ENCODE data around the gene PSMD12. TPM values are rescaled to one million over a fixed set of nuclear protein-coding genes. Genes with fewer than 3 reads are reported as not detected.

PSMD12 gene
- polyA plus RNA-seq, 1 donor from 2014 or later, result 24.1 TPM

- H3K4me2 ChIP-seq (ENCODE audit: low read length), result no peak overlapping the region
- H3K27me3 ChIP-seq (ENCODE audit: insufficient read depth, low read depth, low read length), result no peaks in the 10 kb centered on the region
- H2AFZ ChIP-seq (ENCODE audit: low read depth, low read length), result no peak overlapping the region
- H3K9me2 ChIP-seq (ENCODE audit: insufficient read depth, low read length), result no peaks in the 10 kb centered on the region
- no peak overlapping the region for H3K9ac ChIP-seq (ENCODE audit: low read length)
- H3K4me3 ChIP-seq (ENCODE audit: low read length), result no peak overlapping the region
- TF ChIP-seq REST (IDR thresholded peaks at IDR 0.05; ENCODE audit: borderline replicate concordance) (no peak), MXI1 (conservative IDR thresholded peaks at IDR 0.05; ENCODE audit: poor library complexity, severe bottlenecking) (no peak), SMC3 (conservative IDR thresholded peaks at IDR 0.05; ENCODE audit: poor library complexity) (no peak), EZH2 (IDR thresholded peaks at IDR 0.05; ENCODE audit: borderline replicate concordance, insufficient read depth, low read length, poor library complexity, severe bottlenecking) (no peak), POLR2AphosphoS5 (IDR thresholded peaks at IDR 0.05) (no peak), EP300 (conservative IDR thresholded peaks at IDR 0.05; ENCODE audit: poor library complexity, severe bottlenecking) (no peak), RAD21 (conservative IDR thresholded peaks at IDR 0.05) (no peak), CTCF (IDR thresholded peaks at IDR 0.05; ENCODE audit: poor library complexity, severe bottlenecking) (no peak), TAF1 (IDR thresholded peaks at IDR 0.05; ENCODE audit: low read depth) (no peak)
- no peak overlapping the region for H3K27ac ChIP-seq (ENCODE audit: low read length)
- H3K9me3 ChIP-seq (ENCODE audit: low read length), result no peaks in the 10 kb centered on the region
- no peaks in the 10 kb centered on the region for H3K36me3 ChIP-seq (ENCODE audit: insufficient read depth, low read length)
- H3F3A ChIP-seq (ENCODE audit: insufficient read depth, low read length, poor library complexity, severe bottlenecking), result no peaks in the 10 kb centered on the region
- no peaks in the 10 kb centered on the region for H3K79me2 ChIP-seq (replicated peaks; ENCODE audit: insufficient read depth, low read length)
- no peaks in the 10 kb centered on the region for H4K20me1 ChIP-seq (ENCODE audit: insufficient read depth)
These were observed 76.1 kb downstream of the PSMD12 start for GRCh38 chr17:67290244-67290643.

- TF ChIP-seq TAF1 (IDR thresholded peaks at IDR 0.05; ENCODE audit: low read depth), result no peak
- TF ChIP-seq SMC3 (conservative IDR thresholded peaks at IDR 0.05; ENCODE audit: poor library complexity), result no peak
- TF ChIP-seq EP300 (conservative IDR thresholded peaks at IDR 0.05; ENCODE audit: poor library complexity, severe bottlenecking), result no peak
- no peak for TF ChIP-seq EZH2 (IDR thresholded peaks at IDR 0.05; ENCODE audit: borderline replicate concordance, insufficient read depth, low read length, poor library complexity, severe bottlenecking)
- no peak for TF ChIP-seq MXI1 (conservative IDR thresholded peaks at IDR 0.05; ENCODE audit: poor library complexity, severe bottlenecking)
- no peak for TF ChIP-seq RAD21 (conservative IDR thresholded peaks at IDR 0.05)
- no peak for TF ChIP-seq POLR2AphosphoS5 (IDR thresholded peaks at IDR 0.05)
- TF ChIP-seq REST (IDR thresholded peaks at IDR 0.05; ENCODE audit: borderline replicate concordance), result no peak
- TF ChIP-seq CTCF (IDR thresholded peaks at IDR 0.05; ENCODE audit: poor library complexity, severe bottlenecking), result no peak
- Histone ChIP-seq H3K36me3 (ENCODE audit: insufficient read depth, low read length) (no peaks in the 10 kb centered on the region), H3F3A (ENCODE audit: insufficient read depth, low read length, poor library complexity, severe bottlenecking) (no peaks in the 10 kb centered on the region), H3K9me2 (ENCODE audit: insufficient read depth, low read length) (no peaks in the 10 kb centered on the region), H2AFZ (ENCODE audit: low read depth, low read length) (no peak overlapping the region), H3K9me3 (ENCODE audit: low read length) (no peaks in the 10 kb centered on the region), H3K27ac (ENCODE audit: low read length) (no peak overlapping the region), H3K9ac (ENCODE audit: low read length) (no peak overlapping the region), H3K79me2 (replicated peaks; ENCODE audit: insufficient read depth, low read length) (no peaks in the 10 kb centered on the region), H3K4me3 (ENCODE audit: low read length) (no peak overlapping the region), H4K20me1 (ENCODE audit: insufficient read depth) (no peaks in the 10 kb centered on the region), H3K4me2 (ENCODE audit: low read length) (no peak overlapping the region), H3K27me3 (ENCODE audit: insufficient read depth, low read depth, low read length) (no peaks in the 10 kb centered on the region)
These were observed 77.0 kb downstream of the PSMD12 start for GRCh38 chr17:67289181-67289876.

Data from neural cell (in vitro differentiated cells).